A549 (cell line): ENCODE data around the gene HS3ST3A1. TPM values are rescaled to one million over a fixed set of nuclear protein-coding genes. Genes with fewer than 3 reads are reported as not detected.

Experiments used
- ATAC-seq, 2 experiments: fragments of 200-7000 bp in 1 of 2; fragments of >200 bp in 1 of 2; cut with Nextera tagmentation in 1 of 2; cut with Tn5 transposase in 1 of 2; 3 replicates each; pipeline versions ENCODE4 v1.8.0 to v1.9.1; 2018 to 2020; ENCODE audit warnings: mild to moderate bottlenecking in 1 of 2, moderate library complexity in 1 of 2
- CTCF ChIA-PET: fragments of 300-600 bp; sonication (Branson Sonifier 250); formaldehyde crosslinking; extraction: SDS; loops from one replicate; lab custom pipeline; 2021; ENCODE audit warnings: antibody characterized with exemption, inconsistent platforms; lab: Yijun Ruan, JAX
- POLR2A ChIA-PET: fragments of 350-600 bp; formaldehyde crosslinking; extraction: SDS; loops from one replicate; lab custom pipeline; 2021; ENCODE audit warnings: antibody characterized with exemption, inconsistent platforms; lab: Yijun Ruan, JAX
- DNase-seq, 2 experiments: peaks; one replicate each; pipeline versions ENCODE4 v3.0.0 to v3.0.0-alpha.2; 2011 to 2016; ENCODE audit warnings: low read depth in 1 of 2, low spot score in 1 of 2
- FAIRE-seq: peaks from 2 replicates; lab custom pipeline; 2011; peaks lifted over from hg19 to GRCh38; lab: Jason Lieb, UNC
- H3K27ac ChIP-seq, 2 experiments: fragments of >200 bp; sonication (Bioruptor Twin); formaldehyde crosslinking; 3 replicates each; pipeline ENCODE4 v1.5.1; 2016 to 2017
- H3K4me1 ChIP-seq: fragments of >200 bp; sonication (Bioruptor Twin); formaldehyde crosslinking; 3 replicates; pipeline ENCODE4 v1.6.1; 2016
- H3K4me2 ChIP-seq: fragments of >200 bp; sonication (Bioruptor Twin); formaldehyde crosslinking; 3 replicates; pipeline ENCODE4 v1.6.1; 2016
- H3K4me3 ChIP-seq: fragments of >200 bp; sonication (Bioruptor Twin); formaldehyde crosslinking; 3 replicates; pipeline ENCODE4 v1.5.1; 2016
- H3K9me3 ChIP-seq: fragments of >200 bp; sonication (Bioruptor Twin); formaldehyde crosslinking; 3 replicates; pipeline ENCODE4 v1.6.1; 2016
- CBX8 ChIP-seq: fragments of 200-600 bp; sonication (generic); IDR thresholded peaks from 2 replicates; pipeline ENCODE4 v1.6.1; 2016
- CTCF ChIP-seq: fragments of >200 bp; sonication (Bioruptor Twin); formaldehyde crosslinking; IDR thresholded peaks from 3 replicates; pipeline ENCODE4 v1.5.1; 2016
- ELK1 ChIP-seq: fragments of 150-350 bp; IDR thresholded peaks from 2 replicates; pipeline ENCODE4 v1.6.1; 2014; ENCODE audit warnings: low read depth, mild to moderate bottlenecking, low read length
- EP300 ChIP-seq, 2 experiments: fragments of >200 bp; sonication (Bioruptor Twin); formaldehyde crosslinking; IDR thresholded peaks; 2 replicates in 1 of 2; 3 replicates in 1 of 2; pipeline ENCODE4 v1.6.1; 2016 to 2017
- FOSB ChIP-seq: fragments of 250-450 bp; sonication (Bioruptor Pico); IDR thresholded peaks from 2 replicates; pipeline ENCODE4 v1.5.0; 2020; ENCODE audit warnings: mild to moderate bottlenecking, moderate library complexity
- FOSL2 ChIP-seq, 2 experiments: fragments of 450-650 bp in 1 of 2; fragments of >200 bp in 1 of 2; sonication (Bioruptor Twin) in 1 of 2; formaldehyde crosslinking; IDR thresholded peaks; 2 replicates each; pipeline versions ENCODE4 v1.5.0 to v1.6.1; 2016 to 2020; ENCODE audit warnings: mild to moderate bottlenecking in 1 of 2, moderate library complexity in 1 of 2
- HEYL ChIP-seq: fragments of 250-450 bp; sonication (Bioruptor Pico); IDR thresholded peaks from 2 replicates; pipeline ENCODE4 v1.8.0; 2021; ENCODE audit warnings: mild to moderate bottlenecking, moderate library complexity
- HOXB13 ChIP-seq: fragments of 250-450 bp; sonication (Bioruptor Pico); IDR thresholded peaks from 2 replicates; pipeline ENCODE4 v1.5.0; 2020; ENCODE audit warnings: low read depth, mild to moderate bottlenecking, moderate library complexity
- KDM1A ChIP-seq: fragments of 200-600 bp; sonication (generic); IDR thresholded peaks from 2 replicates; pipeline ENCODE4 v1.6.1; 2016; ENCODE audit warnings: low read depth, mild to moderate bottlenecking
- MAFK ChIP-seq: fragments of 450-650 bp; IDR thresholded peaks from 2 replicates; pipeline ENCODE4 v1.6.1; 2014; ENCODE audit not compliant: partially characterized antibody
- MAX ChIP-seq: IDR thresholded peaks from 2 replicates; pipeline ENCODE4 v1.6.1; 2012
- NPAS2 ChIP-seq: fragments of 250-450 bp; sonication (Bioruptor Pico); IDR thresholded peaks from 2 replicates; pipeline ENCODE4 v1.8.0; 2022; ENCODE audit warnings: mild to moderate bottlenecking, moderate library complexity, borderline replicate concordance
- POLR2AphosphoS2 ChIP-seq: conservative IDR thresholded peaks from 2 replicates; pipeline ENCODE4 v1.6.1; 2012; ENCODE audit warnings: low read length, improper control_type of control experiment, inconsistent platforms
- RFX5 ChIP-seq: fragments of 450-650 bp; IDR thresholded peaks from 2 replicates; pipeline ENCODE4 v1.7.1; 2014; ENCODE audit warnings: antibody characterized with exemption, mild to moderate bottlenecking, moderate library complexity
- SMC3 ChIP-seq: fragments of >200 bp; sonication (Bioruptor Twin); formaldehyde crosslinking; IDR thresholded peaks from 3 replicates; pipeline ENCODE4 v1.6.1; 2018; ENCODE audit warnings: inconsistent platforms
- TFCP2L1 ChIP-seq: fragments of 250-450 bp; sonication (Bioruptor Pico); IDR thresholded peaks from 2 replicates; pipeline ENCODE4 v1.5.0; 2021; ENCODE audit warnings: mild to moderate bottlenecking
- ZSCAN20 ChIP-seq: fragments of 250-450 bp; sonication (Bioruptor Pico); IDR thresholded peaks from 2 replicates; pipeline ENCODE4 v1.8.0; 2022; ENCODE audit warnings: mild to moderate bottlenecking, moderate library complexity
- WGBS: methylation state at CpG from one replicate; pipeline ENCODE4 v1.1.6; 2017; ENCODE audit errors: missing lambda C conversion rate; 5-methylcytosine and 5-hydroxymethylcytosine counted together
- polyA plus RNA-seq, 4 experiments: library from polyadenylated mRNA; depleted of rRNA in 3 of 4; stranded (reverse); fragments of >200 nt; fragmentation: RNase III in 1 of 4; extraction: RNeasy Plus Mini Kit Qiagen cat#74134 plus additional on column Dnase treatment in 1 of 4; gene quantifications; 2 replicates in 3 of 4; 3 replicates in 1 of 4; pipeline ENCODE4 v1.2.3, GENCODE V29; 2011 to 2017

HS3ST3A1 gene
- polyA plus RNA-seq, 2 of the 4 experiments (the other 2 are of a cell fraction), result not detected

GRCh38 chr17:13601322-13601775 lies 380 bp downstream of the HS3ST3A1 start (continued):
- TF ChIP-seq CTCF, result no peak

- DNase-seq (no peak), ATAC-seq (no peak), FAIRE-seq (no peak)
- Histone ChIP-seq H3K4me1 (no peaks in the 10 kb centered on the region), H3K27ac (no peak overlapping the region), H3K9me3 (no peaks in the 10 kb centered on the region), H3K4me2 (no peak overlapping the region), H3K4me3 (no peak overlapping the region)
- ChIA-PET POLR2A (no interaction called here), CTCF (no interaction called here)
- WGBS, result 67% methylated on average over 71 of the region's 101 CpGs
- TF ChIP-seq ZSCAN20 (no peak), CBX8 (no peak), HOXB13 (CRISPR knock-in tag) (no peak), CTCF (no peak), EP300 (IDR thresholded peaks at IDR 0.05) (no peak), HEYL (no peak), RFX5 (no peak), ELK1 (no peak), NPAS2 (CRISPR knock-in tag) (no peak), MAX (no peak), POLR2AphosphoS2 (no peak), FOSL2 (IDR thresholded peaks at IDR 0.05) (no peak), FOSL2 (CRISPR knock-in tag; IDR thresholded peaks at IDR 0.05) (no peak)
These were observed 1.0 kb downstream of the HS3ST3A1 start for GRCh38 chr17:13600475-13601321.

GRCh38 chr17:13599864-13600263 lies 1.9 kb downstream of the HS3ST3A1 start:
- no peak overlapping the region for H3K4me2 ChIP-seq
- WGBS, result 37% methylated on average over 3 of the region's 3 CpGs
- DNase-seq (no peak), FAIRE-seq (no peak), ATAC-seq (no peak)
- TF ChIP-seq MAX (no peak), KDM1A (no peak), MAFK (no peak), NPAS2 (CRISPR knock-in tag) (no peak), HEYL (no peak), TFCP2L1 (CRISPR knock-in tag) (no peak), ELK1 (no peak), SMC3 (no peak), FOSB (CRISPR knock-in tag) (no peak), CBX8 (no peak)
- no peaks in the 10 kb centered on the region for H3K4me1 ChIP-seq
- H3K27ac ChIP-seq, result no peak overlapping the region
- H3K9me3 ChIP-seq, result no peaks in the 10 kb centered on the region
- POLR2A ChIA-PET, result no interaction called here
- CTCF ChIA-PET, result interaction anchor here (3.6 kb wide), 1 partner anchor 702 kb away, joined by 48 read pairs; the partner anchor contains the start of gene HS3ST3B1
- H3K4me3 ChIP-seq, result no peak overlapping the region
